Medulla oblongata (tissue), 1 donor: Measurements from ENCODE around the gene TBX4.
"Not testable (repeated sequence)": the region's sequence is repeated elsewhere in the genome, so short reads cannot be mapped to it uniquely, and the experiment has no call there.

Source experiments
- DNase-seq: peaks from one replicate; pipeline ENCODE4 v3.0.0-alpha.2; 2015; ENCODE audit errors: extremely low spot score

TBX4 gene

DNA sequence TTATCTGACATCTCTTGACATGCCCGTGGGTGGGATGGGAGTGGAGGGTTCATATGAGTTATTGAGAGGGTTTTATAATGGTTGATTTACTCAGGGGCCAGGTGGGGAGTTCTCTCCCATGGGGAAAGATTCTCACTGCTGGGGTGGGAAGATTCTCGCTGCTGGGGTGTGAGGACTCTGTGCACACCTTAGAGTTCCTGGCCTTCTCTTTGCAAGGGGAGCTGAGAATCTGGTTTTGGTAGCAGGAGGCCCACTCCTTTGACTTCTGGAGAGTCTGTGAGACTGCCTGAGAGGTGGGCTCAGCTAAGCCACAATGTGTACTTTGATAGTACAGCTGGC lies 31.5 kb downstream of the TBX4 start:
- no peak for DNase-seq

DNA sequence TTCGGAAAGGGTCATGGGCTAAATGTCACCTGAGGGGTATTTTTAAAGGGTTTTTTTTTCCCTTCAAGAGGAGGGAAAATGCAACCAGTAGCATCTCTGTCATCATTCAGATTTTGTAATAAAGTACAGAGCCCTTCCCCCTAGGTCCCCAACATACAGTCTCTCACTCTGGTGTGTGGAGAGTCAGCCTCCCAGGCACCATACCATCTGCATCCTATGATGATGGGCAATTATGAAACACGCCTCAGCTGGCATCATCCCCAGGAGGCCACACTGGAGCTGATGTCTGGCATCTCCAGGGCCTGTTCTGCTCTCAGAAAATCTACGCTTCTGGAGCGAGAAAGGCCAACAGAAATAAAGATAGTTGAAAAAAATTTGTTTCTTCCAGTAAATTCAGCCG lies 32.0 kb downstream of the TBX4 start:
- no peak for DNase-seq

- DNase-seq, result no peak
Observed at GRCh38 chr17:61485067-61485775, 33.0 kb downstream of the TBX4 start.

DNA sequence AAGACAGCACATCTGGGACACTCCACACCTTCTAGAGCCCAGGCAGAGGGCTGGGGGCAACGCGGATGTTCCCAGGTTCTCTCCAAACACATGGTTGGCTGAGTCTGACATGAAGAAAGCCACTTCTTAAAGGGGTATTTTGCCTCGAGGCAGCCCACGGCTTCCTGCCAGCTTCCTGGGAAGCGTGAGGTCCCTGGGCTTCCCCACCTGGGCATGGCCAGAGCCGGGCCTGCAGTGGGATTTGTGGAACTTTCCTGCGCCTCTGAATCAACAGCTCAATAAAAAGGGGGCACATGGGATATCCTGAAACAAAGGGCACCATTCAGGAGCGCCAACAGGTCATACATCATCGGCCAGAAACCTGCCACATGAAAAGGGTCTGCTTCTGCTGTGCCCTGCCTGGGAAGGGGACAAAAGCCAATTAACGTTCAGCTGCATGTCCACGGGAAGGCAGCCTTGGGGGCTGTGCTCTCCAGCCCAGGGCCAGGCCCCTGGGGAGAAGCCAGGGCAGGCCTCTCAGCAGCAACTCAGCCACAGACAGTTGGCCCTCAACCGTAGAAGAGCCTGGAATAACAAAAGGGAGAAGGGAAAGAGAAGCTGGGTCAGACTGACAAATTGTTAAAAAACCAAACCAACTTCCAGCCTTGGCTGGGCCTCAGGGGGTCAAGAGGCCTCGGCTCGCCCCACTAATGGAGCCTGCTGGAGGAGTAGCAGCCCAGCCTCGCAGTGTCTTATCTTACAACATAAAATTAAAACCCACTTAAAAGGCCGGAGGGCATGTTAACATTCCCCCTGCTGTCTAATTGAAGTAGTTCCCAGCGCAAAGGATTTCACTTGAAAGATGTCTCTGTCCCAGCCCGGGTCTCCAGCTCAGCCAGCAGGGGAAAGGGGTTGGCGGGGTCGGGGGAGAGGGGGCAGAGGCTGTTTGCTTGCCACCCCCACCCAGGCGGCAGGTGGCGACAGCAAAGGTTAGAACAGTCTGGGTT lies 34.2 kb downstream of the TBX4 start:
- DNase-seq, result peak; percentile 6

GRCh38 chr17:61487161-61487988 lies 35.2 kb downstream of the TBX4 start:
- no peak for DNase-seq

- no peak for DNase-seq
Observed at GRCh38 chr17:61487989-61488595, 35.9 kb downstream of the TBX4 start.

DNA sequence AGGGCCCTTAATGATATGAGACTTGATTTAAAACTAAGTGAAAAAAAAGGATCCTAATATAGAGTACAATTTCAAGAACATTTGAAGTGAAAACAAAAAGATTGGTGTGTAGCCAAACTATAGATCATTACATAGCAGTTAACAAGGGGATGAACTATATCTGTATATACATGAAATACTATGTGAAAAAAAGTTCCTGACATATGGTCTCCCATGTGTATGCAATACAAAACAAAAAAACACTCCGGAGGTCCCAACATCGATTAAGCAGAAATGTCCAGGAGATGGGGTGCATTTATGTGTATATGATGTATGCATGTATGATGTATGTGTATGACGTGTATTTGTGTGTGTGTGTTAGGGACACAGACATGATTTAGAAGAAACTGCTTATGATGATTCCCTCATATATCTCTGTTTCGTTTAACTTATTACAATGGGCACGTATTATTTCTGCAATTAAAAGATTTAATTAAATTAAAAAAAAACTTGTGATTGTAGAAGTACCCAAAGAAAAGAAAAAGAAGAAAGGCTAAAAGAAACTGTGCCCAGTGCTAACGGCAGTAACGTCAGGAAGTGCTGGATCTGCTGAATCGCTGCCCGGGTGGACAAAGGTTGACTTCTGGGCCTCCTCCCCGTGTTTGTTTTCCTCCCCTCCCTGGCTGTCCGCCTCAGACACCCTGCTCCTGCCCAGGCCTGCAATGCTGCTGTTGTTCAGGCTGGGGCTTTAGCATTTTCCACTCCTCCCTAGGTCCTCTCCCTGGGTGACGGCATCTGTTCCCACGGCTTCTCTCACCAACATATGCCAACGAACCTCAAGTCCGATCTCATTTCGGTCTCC lies 36.9 kb downstream of the TBX4 start:
- DNase-seq, result peak; percentile 22

DNA sequence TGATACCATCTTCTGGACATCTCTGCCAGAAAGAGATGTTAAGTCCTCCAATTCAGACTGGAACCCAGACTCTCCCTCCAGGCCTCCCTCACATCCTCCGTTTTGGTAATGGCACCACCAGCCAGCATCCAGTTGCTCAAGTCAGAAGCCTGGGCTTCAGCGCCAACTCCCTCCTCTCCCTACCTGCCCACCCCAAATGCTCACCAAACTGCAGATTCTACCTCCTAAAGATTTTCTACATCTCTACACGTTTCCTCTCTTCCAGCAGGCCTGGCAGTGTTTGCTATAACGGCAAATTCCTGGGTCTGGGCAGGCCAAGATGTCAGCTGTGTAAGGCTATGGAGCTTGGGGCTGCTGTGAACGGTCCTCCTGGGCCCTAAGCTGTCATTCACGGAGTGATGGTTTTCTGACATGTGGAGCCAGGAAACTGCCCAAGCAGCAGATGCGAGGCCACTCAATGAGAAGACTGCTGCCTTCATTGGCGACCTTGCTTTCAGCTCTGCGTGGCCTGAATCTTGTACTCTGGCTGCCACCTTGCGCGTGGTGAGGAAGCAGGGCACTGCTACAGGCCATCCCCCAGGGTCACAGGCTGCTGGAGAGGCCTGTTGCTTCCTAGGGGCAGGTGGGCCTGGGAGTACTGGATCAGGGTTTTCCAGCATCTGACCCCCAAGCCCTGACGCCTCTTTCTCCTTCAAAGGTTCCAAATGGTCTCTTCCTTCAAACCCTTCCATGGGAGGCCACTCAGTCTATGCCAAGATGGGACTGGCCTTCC lies 37.7 kb downstream of the TBX4 start:
- no peak for DNase-seq

GRCh38 chr17:61490540-61490975 lies 38.3 kb downstream of the TBX4 start:
- no peak for DNase-seq

- no peak for DNase-seq
Observed at GRCh38 chr17:61491981-61492380, 39.8 kb downstream of the TBX4 start.

DNA sequence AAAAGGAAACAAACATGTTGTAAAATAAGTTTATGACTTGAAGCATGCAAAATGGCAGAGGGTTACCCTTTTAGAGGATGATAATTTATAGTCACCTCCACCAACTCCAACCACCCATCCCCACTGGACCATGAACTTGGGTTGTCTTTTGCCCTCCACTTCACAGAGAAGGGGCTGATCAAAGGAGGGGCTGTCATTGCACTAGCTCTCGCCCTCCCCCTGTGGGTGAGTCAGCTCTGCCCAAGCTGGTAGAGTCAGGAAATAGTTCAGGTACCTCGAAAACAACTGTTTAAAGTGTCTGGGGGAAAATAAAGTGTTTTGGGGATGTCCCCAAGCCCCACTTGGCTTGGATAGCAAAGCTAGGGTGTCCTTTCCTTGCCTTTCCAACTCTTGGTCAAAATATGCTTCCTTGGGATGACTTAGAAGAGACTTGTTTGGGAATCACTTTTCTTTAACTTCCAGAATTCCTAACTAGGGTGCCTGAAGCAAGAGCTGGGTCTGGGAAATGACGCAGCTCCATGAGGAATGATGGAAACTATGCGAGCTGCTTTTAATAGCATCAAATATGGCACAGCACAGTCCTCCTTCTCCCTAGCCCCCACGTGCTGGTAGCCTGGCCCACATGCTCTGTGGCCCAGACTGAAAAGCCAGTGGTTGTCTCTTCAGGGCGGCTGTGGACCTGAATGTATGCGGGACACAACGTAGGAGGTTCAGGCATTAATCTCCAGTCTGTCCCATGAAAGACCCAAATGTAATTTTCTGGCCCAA lies 40.7 kb downstream of the TBX4 start:
- no peak for DNase-seq

GRCh38 chr17:61493830-61494324 lies 41.7 kb downstream of the TBX4 start:
- DNase-seq, result not testable (repeated sequence)

GRCh38 chr17:61494325-61495160 lies 42.3 kb downstream of the TBX4 start:
- no peak for DNase-seq

DNA sequence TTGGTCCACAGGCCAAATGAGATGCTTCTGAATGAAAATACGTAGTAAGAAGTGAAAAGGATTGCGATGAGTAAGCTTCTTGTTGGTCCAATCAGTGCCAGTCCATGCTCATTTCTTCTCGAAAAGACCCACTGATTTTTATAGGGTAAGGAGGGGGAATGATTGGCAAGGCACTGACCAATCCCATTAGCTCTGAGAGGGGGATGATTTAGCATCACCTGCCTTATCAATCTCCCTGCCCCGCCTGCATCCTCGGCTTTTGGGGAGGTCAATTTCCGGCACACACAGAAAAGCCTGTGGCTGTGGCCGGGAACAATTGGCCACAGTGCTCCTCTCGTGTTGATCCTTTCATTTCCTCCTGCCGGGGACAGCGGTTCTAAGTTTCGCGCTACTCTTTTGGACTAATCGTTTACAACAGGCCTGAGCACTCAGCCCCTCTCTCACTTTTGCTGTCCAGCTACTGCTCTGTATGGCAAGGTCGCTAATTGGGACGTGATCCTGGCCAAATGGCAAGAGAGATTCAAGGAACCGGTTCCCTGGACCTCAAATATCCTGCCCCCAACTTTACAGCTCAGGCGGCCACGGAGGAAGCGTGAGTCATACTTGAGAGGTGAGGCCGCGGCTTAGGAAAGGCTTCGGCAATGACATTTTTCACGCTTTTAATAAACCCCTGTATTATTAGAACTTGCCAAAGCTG lies 43.1 kb downstream of the TBX4 start:
- no peak for DNase-seq

GRCh38 chr17:61496174-61496956 lies 44.1 kb downstream of the TBX4 start:
- DNase-seq, result no peak

GRCh38 chr17:61496957-61497653 lies 44.9 kb downstream of the TBX4 start:
- no peak for DNase-seq
